Superior temporal gyrus (tissue), 1 donor: ENCODE results near the gene SCNN1B.
"Not testable (repeated sequence)": the region's sequence is repeated elsewhere in the genome, so short reads cannot be mapped to it uniquely, and the experiment has no call there.

Experiments used
- DNase-seq: peaks from one replicate; pipeline ENCODE4 v3.0.0-alpha.2; 2016; ENCODE audit errors: extremely low spot score

Gene SCNN1B

GRCh38 chr16:23380501-23380951, 78.4 kb downstream of the SCNN1B start:
- DNase-seq = no peak

- DNase-seq = not testable (repeated sequence)
Observed at GRCh38 chr16:23381702-23382101, 79.6 kb downstream of the SCNN1B start.

GRCh38 chr16:23382279-23382678, 80.2 kb downstream of the SCNN1B start:
- no peak for DNase-seq

- DNase-seq = no peak
Observed at GRCh38 chr16:23383881-23384280, 81.8 kb downstream of the SCNN1B start.

- DNase-seq = peak; percentile 15
Observed at GRCh38 chr16:23384878-23385277, 82.8 kb downstream of the SCNN1B start.

- no peak for DNase-seq
Observed at GRCh38 chr16:23385441-23385840, 83.3 kb downstream of the SCNN1B start.

GRCh38 chr16:23387666-23388065, 85.6 kb downstream of the SCNN1B start:
- no peak for DNase-seq

- DNase-seq = no peak
Observed at GRCh38 chr16:23388786-23389185, 86.7 kb downstream of the SCNN1B start.

- no peak for DNase-seq
Observed at GRCh38 chr16:23389201-23389600, 87.1 kb downstream of the SCNN1B start.

- DNase-seq = not testable (repeated sequence)
Observed at GRCh38 chr16:23389936-23390335, 87.8 kb downstream of the SCNN1B start.

- DNase-seq = no peak
Observed at GRCh38 chr16:23391381-23392222, 89.5 kb downstream of the SCNN1B start.

- no peak for DNase-seq
Observed at GRCh38 chr16:23392223-23392600, 90.1 kb downstream of the SCNN1B start.

GRCh38 chr16:23394141-23394831, 92.2 kb downstream of the SCNN1B start:
- no peak for DNase-seq

GRCh38 chr16:23395732-23396131, 93.6 kb downstream of the SCNN1B start:
- no peak for DNase-seq

- no peak for DNase-seq
Observed at GRCh38 chr16:23397464-23397863, 95.4 kb downstream of the SCNN1B start.

- no peak for DNase-seq
Observed at GRCh38 chr16:23398987-23399805, 97.1 kb downstream of the SCNN1B start.

- not testable (repeated sequence) for DNase-seq
Observed at GRCh38 chr16:23400447-23400846, 98.3 kb downstream of the SCNN1B start.

GRCh38 chr16:23401139-23401538, 99.0 kb downstream of the SCNN1B start:
- no peak for DNase-seq

GRCh38 chr16:23402100-23402499, 100.0 kb downstream of the SCNN1B start:
- no peak for DNase-seq

GRCh38 chr16:23403547-23403946, 101.4 kb downstream of the SCNN1B start:
- DNase-seq = no peak

GRCh38 chr16:23406024-23406423, 103.9 kb downstream of the SCNN1B start:
- no peak for DNase-seq
